ENCODE measurements around the gene CMBL. TPM values are rescaled to one million over a fixed set of nuclear protein-coding genes. Genes with fewer than 3 reads are reported as not detected.
"Not testable (repeated sequence)": the region's sequence is repeated elsewhere in the genome, so short reads cannot be mapped to it uniquely, and the experiment has no call there.

The CMBL gene
- total RNA-seq, 2 experiments from 2014 or later: 0.36 TPM; not detected in 1

- no peaks in the 10 kb centered on the region for H3K36me3 Mint-ChIP-seq (ENCODE audit: low read depth)
- no peak overlapping the region for H3K27ac ChIP-seq (ENCODE audit: low read depth in 1 of 2, low read length in 2 of 2)
These were observed 20.9 kb downstream of the CMBL start for GRCh38 chr5:10286862-10287227.

GRCh38 chr5:10286162-10286861 lies 21.4 kb downstream of the CMBL start:
- no peak for ATAC-seq (ENCODE audit: poor library complexity)
- POLR2A ChIA-PET: no interaction called here
- H3K27ac Mint-ChIP-seq: no peak overlapping the region

More at GRCh38 chr5:10286862-10287227, 20.9 kb downstream of the CMBL start:
- ChIA-PET POLR2A (no interaction called here), CTCF (interaction anchor here (2.2 kb wide), 1 partner anchor 77 kb away, joined by 6 read pairs; no protein-coding TSS in a partner anchor)
- intact Hi-C loops (cut with DNase I, micrococcal nuclease): loop anchor here in 1 of 2 experiments (10.0 kb wide), 1 partner anchor 78 kb away; no protein-coding TSS in a partner anchor
- Histone ChIP-seq H3K36me3 (ENCODE audit: insufficient read depth, low read length) (no peaks in the 10 kb centered on the region), H3K9me3 (ENCODE audit: control insufficient read depth in 1 of 2, insufficient read depth in 1 of 2, low read length in 2 of 2) (no peaks in the 10 kb centered on the region), H3K4me3 (ENCODE audit: low read length) (no peak overlapping the region), H3K27me3 (ENCODE audit: control insufficient read depth in 1 of 2, insufficient read depth in 2 of 2, low read length in 2 of 2) (no peaks in the 10 kb centered on the region), H3K4me1 (ENCODE audit: insufficient read depth, low read length) (peaks cover 14% of the 10 kb centered on the region)
- no peak overlapping the region for H3K4me3 Mint-ChIP-seq
- no peaks in the 10 kb centered on the region for H3K4me1 Mint-ChIP-seq (ENCODE audit: low read depth)
- ATAC-seq (ENCODE audit: poor library complexity) (no peak), DNase-seq (no peak)
- TF ChIP-seq CTCF (IDR thresholded peaks at IDR 0.05): no peak
- no peaks in the 10 kb centered on the region for H3K9me3 Mint-ChIP-seq
- no peak overlapping the region for H3K27ac Mint-ChIP-seq
- no peaks in the 10 kb centered on the region for H3K27me3 Mint-ChIP-seq

GRCh38 chr5:10285362-10285761 lies 22.3 kb downstream of the CMBL start:
- H3K4me3 ChIP-seq (ENCODE audit: low read length); H3K27ac ChIP-seq (ENCODE audit: low read depth in 1 of 2, low read length in 2 of 2); H3K27ac Mint-ChIP-seq; POLR2A ChIA-PET; H3K27me3 Mint-ChIP-seq; H3K27me3 ChIP-seq (ENCODE audit: control insufficient read depth in 1 of 2, insufficient read depth in 2 of 2, low read length in 2 of 2); DNase-seq; H3K4me1 Mint-ChIP-seq (ENCODE audit: low read depth); ATAC-seq (ENCODE audit: poor library complexity); H3K36me3 Mint-ChIP-seq (ENCODE audit: low read depth); H3K9me3 Mint-ChIP-seq; H3K4me3 Mint-ChIP-seq; H3K36me3 ChIP-seq (ENCODE audit: insufficient read depth, low read length); H3K9me3 ChIP-seq (ENCODE audit: control insufficient read depth in 1 of 2, insufficient read depth in 1 of 2, low read length in 2 of 2): not testable (repeated sequence)
- peaks cover 14% of the 10 kb centered on the region for H3K4me1 ChIP-seq (ENCODE audit: insufficient read depth, low read length)
- intact Hi-C loops (cut with DNase I, micrococcal nuclease): loop anchor here in 1 of 2 experiments (10.0 kb wide), 1 partner anchor 79 kb away; no protein-coding TSS in a partner anchor
- CTCF ChIA-PET: interaction anchor here (2.2 kb wide), 1 partner anchor 79 kb away, joined by 6 read pairs; no protein-coding TSS in a partner anchor

More at GRCh38 chr5:10286162-10286861, 21.4 kb downstream of the CMBL start:
- Histone ChIP-seq H3K4me3 (ENCODE audit: low read length) (no peak overlapping the region), H3K27me3 (ENCODE audit: control insufficient read depth in 1 of 2, insufficient read depth in 2 of 2, low read length in 2 of 2) (no peaks in the 10 kb centered on the region), H3K4me1 (ENCODE audit: insufficient read depth, low read length) (peaks cover 14% of the 10 kb centered on the region), H3K9me3 (ENCODE audit: control insufficient read depth in 1 of 2, insufficient read depth in 1 of 2, low read length in 2 of 2) (no peaks in the 10 kb centered on the region), H3K36me3 (ENCODE audit: insufficient read depth, low read length) (no peaks in the 10 kb centered on the region), H3K27ac (ENCODE audit: low read depth in 1 of 2, low read length in 2 of 2) (no peak overlapping the region)
- H3K4me1 Mint-ChIP-seq (ENCODE audit: low read depth): no peaks in the 10 kb centered on the region
- intact Hi-C loops (cut with DNase I, micrococcal nuclease): loop anchor here in 1 of 2 experiments (10.0 kb wide), 1 partner anchor 78 kb away; no protein-coding TSS in a partner anchor
- DNase-seq: no peak
- TF ChIP-seq CTCF (IDR thresholded peaks at IDR 0.05): no peak
- no peaks in the 10 kb centered on the region for H3K27me3 Mint-ChIP-seq
- no peaks in the 10 kb centered on the region for H3K9me3 Mint-ChIP-seq
- H3K36me3 Mint-ChIP-seq (ENCODE audit: low read depth): no peaks in the 10 kb centered on the region
- CTCF ChIA-PET: interaction anchor here (2.2 kb wide), 1 partner anchor 78 kb away, joined by 6 read pairs; no protein-coding TSS in a partner anchor
- no peak overlapping the region for H3K4me3 Mint-ChIP-seq

Data from CD4-positive, alpha-beta T cell (primary cell).